GM18909 (cell line): ENCODE results near the gene SLC16A3.
A peak's percentile ranks its signal among the peaks of the same experiment; 100 is the strongest.
"Not testable (repeated sequence)": the region's sequence is repeated elsewhere in the genome, so short reads cannot be mapped to it uniquely, and the experiment has no call there.

Experiments
- ATAC-seq: cut with Tn5 transposase; IDR thresholded peaks from one replicate; pipeline ENCODE4 v1.9.1; 2021; ENCODE audit warnings: mild to moderate bottlenecking; ENCODE audit not compliant: unreplicated experiment, poor library complexity

SLC16A3 gene

GRCh38 chr17:82203920-82204319 is 24.9 kb upstream of the SLC16A3 start:
- no peak for ATAC-seq

- no peak for ATAC-seq
These were observed 23.8 kb upstream of the SLC16A3 start for GRCh38 chr17:82204831-82205719.

GRCh38 chr17:82205720-82206508 is 22.9 kb upstream of the SLC16A3 start:
- ATAC-seq, result no peak

GRCh38 chr17:82210655-82211054 is 18.2 kb upstream of the SLC16A3 start:
- ATAC-seq, result not testable (repeated sequence)

GRCh38 chr17:82212331-82213250 is 16.3 kb upstream of the SLC16A3 start, which contains the start of gene CCDC57:
TSS of gene CCDC57 (minus strand) at chr17:82212842. CDS start at chr17:82201944, 10,898 bp downstream.
- ATAC-seq, result peak; percentile 71

GRCh38 chr17:82213251-82214011 is 15.4 kb upstream of the SLC16A3 start:
- ATAC-seq, result peak; percentile 8

- ATAC-seq, result no peak
These were observed 14.7 kb upstream of the SLC16A3 start for GRCh38 chr17:82214012-82214628.

GRCh38 chr17:82215095-82215971 is 13.5 kb upstream of the SLC16A3 start:
- ATAC-seq, result no peak

GRCh38 chr17:82215972-82216300 is 12.9 kb upstream of the SLC16A3 start:
- ATAC-seq, result no peak

GRCh38 chr17:82216301-82217119 is 12.3 kb upstream of the SLC16A3 start:
- ATAC-seq, result peak; percentile 35

GRCh38 chr17:82217120-82217529 is 11.7 kb upstream of the SLC16A3 start:
- no peak for ATAC-seq

GRCh38 chr17:82217530-82218204 is 11.2 kb upstream of the SLC16A3 start:
- ATAC-seq, result no peak

- ATAC-seq, result no peak
These were observed 10.3 kb upstream of the SLC16A3 start for GRCh38 chr17:82218349-82219075.

- ATAC-seq, result no peak
These were observed 9.8 kb upstream of the SLC16A3 start for GRCh38 chr17:82219083-82219482.

GRCh38 chr17:82219753-82220709 is 8.8 kb upstream of the SLC16A3 start:
- no peak for ATAC-seq
